Frontal cortex (tissue), 4 donors: Measurements from ENCODE around the gene POLE3. TPM values are rescaled to one million over a fixed set of nuclear protein-coding genes. Genes with fewer than 3 reads are reported as not detected.
A peak's percentile ranks its signal among the peaks of the same experiment; 100 is the strongest.
"Not testable (repeated sequence)": the region's sequence is repeated elsewhere in the genome, so short reads cannot be mapped to it uniquely, and the experiment has no call there.

Experiments used
- DNase-seq, 2 donors: peaks; one replicate each; pipeline ENCODE4 v3.0.0; 2012; ENCODE audit warnings: low spot score in 2 of 2
- FAIRE-seq: peaks from 2 replicates; lab custom pipeline; 2012; peaks lifted over from hg19 to GRCh38; lab: Jason Lieb, UNC
- total RNA-seq: library from RNA; depleted of rRNA; stranded (reverse); fragments of >200 nt; gene quantifications from one replicate; pipeline ENCODE4 v1.2.3, GENCODE V29; 2014
- donor health status: control.
- donor health status: control.
- donor health status: control.

POLE3 gene
- 39.5 TPM for total RNA-seq

- DNase-seq (peak; percentile 87 to 94), FAIRE-seq (no peak)
These were observed at the start of gene POLE3, which contains the start of gene C9orf43 for GRCh38 chr9:113410207-113410864. POLE3 (minus strand) TSS chr9:113410675; CDS start chr9:113410293, 382 bp downstream. C9orf43 (plus strand) TSS chr9:113410747; CDS start chr9:113413494, 2,747 bp downstream.

- no peak for FAIRE-seq
- no peak for DNase-seq
These were observed 45.8 kb upstream of the POLE3 start for GRCh38 chr9:113456235-113456634.

GRCh38 chr9:113454914-113455761 is 44.7 kb upstream of the POLE3 start:
- FAIRE-seq (no peak), DNase-seq (no peak)

- no peak for FAIRE-seq
- DNase-seq, result no peak
These were observed 41.7 kb upstream of the POLE3 start for GRCh38 chr9:113452113-113452605.

- FAIRE-seq, result no peak
- DNase-seq, result no peak
These were observed 38.9 kb upstream of the POLE3 start for GRCh38 chr9:113449376-113449775.

- FAIRE-seq (peak; percentile 72), DNase-seq (peak; percentile 76 to 79)
These were observed 35.9 kb upstream of the POLE3 start for GRCh38 chr9:113446323-113446740.

- FAIRE-seq (no peak), DNase-seq (no peak)
These were observed 34.3 kb upstream of the POLE3 start for GRCh38 chr9:113444736-113445135.

GRCh38 chr9:113437716-113438115 is 27.2 kb upstream of the POLE3 start:
- DNase-seq, FAIRE-seq: not testable (repeated sequence)

- FAIRE-seq (no peak), DNase-seq (no peak)
These were observed 26.4 kb upstream of the POLE3 start for GRCh38 chr9:113436728-113437515.

GRCh38 chr9:113431191-113431590 is 20.7 kb upstream of the POLE3 start:
- no peak for DNase-seq
- no peak for FAIRE-seq

- no peak for DNase-seq
- no peak for FAIRE-seq
These were observed 17.7 kb upstream of the POLE3 start for GRCh38 chr9:113428062-113428615.

GRCh38 chr9:113427629-113428028 is 17.2 kb upstream of the POLE3 start:
- DNase-seq, result no peak
- no peak for FAIRE-seq

GRCh38 chr9:113426701-113427100 is 16.2 kb upstream of the POLE3 start:
- FAIRE-seq (no peak), DNase-seq (no peak)

- no peak for FAIRE-seq
These were observed 14.6 kb upstream of the POLE3 start for GRCh38 chr9:113425072-113425471.

GRCh38 chr9:113421726-113422125 is 11.3 kb upstream of the POLE3 start:
- DNase-seq (no peak), FAIRE-seq (no peak)

More at GRCh38 chr9:113425072-113425471, 14.6 kb upstream of the POLE3 start:
- no peak for DNase-seq

- no peak for FAIRE-seq
These were observed 6.9 kb upstream of the POLE3 start for GRCh38 chr9:113417370-113417769.

GRCh38 chr9:113416149-113416721 is 5.8 kb upstream of the POLE3 start:
- FAIRE-seq (no peak), DNase-seq (no peak)

More at GRCh38 chr9:113417370-113417769, 6.9 kb upstream of the POLE3 start:
- no peak for DNase-seq

- DNase-seq, result no peak
- FAIRE-seq, result no peak
These were observed 630 bp downstream of the POLE3 start for GRCh38 chr9:113409883-113410206.

- FAIRE-seq, result no peak
- DNase-seq, result no peak
These were observed 994 bp downstream of the POLE3 start for GRCh38 chr9:113409481-113409880.
